Measurements from ENCODE around the gene AHCYL2. TPM values are rescaled to one million over a fixed set of nuclear protein-coding genes. Genes with fewer than 3 reads are reported as not detected.
"Not testable (repeated sequence)": the region's sequence is repeated elsewhere in the genome, so short reads cannot be mapped to it uniquely, and the experiment has no call there.

The AHCYL2 gene
- polyA plus RNA-seq, 1 donor from 2014 or later = 5.5 TPM

DNA sequence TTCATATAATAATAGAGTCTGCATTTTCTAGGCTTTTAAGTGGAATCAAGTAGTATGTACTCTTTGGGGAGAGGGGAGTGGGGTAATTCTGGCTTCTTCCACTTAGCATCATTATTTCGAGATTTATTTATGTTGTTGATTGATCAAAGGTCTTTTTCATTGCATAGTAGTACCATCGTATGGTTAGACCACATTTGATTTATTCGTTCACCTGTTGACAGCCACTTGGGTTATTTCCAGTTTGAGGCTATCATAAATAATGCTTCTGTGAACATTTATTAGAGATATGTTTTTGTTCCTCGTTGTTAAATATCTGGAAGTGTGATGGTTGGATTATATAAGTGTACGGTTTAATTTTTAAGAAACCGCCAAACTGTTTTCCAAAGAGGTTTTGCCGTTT is 52.8 kb downstream of the AHCYL2 start:
- Mint-ChIP-seq H3K36me3 (peaks cover 12% of the 10 kb centered on the region), H3K27ac (no peak overlapping the region), H3K27me3 (no peaks in the 10 kb centered on the region), H3K9me3 (no peaks in the 10 kb centered on the region), H3K4me1 (peaks cover 0 to 2% (median 2%) of the 10 kb centered on the region in 3 donors), H3K4me3 (no peak overlapping the region)

DNA sequence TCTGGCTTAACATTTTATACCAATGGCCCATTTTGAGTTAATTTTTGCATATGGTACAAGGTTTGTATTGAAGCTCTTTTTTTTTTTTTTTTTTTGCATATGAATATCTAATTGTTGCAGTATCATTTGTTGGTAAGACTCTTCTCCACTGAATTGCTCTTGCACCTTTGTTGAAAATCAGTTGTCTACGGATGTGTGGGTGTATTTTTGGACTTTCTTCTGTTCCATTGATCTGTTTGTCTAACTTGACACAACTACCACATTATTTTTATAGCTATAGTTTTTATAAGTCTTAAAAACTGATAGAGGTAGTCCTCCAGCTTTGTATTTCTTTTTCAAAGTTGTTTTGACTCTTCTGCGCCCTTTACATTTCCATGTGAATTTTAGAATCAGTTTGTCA is 53.9 kb downstream of the AHCYL2 start:
- H3K27me3 Mint-ChIP-seq = no peaks in the 10 kb centered on the region
- no peaks in the 10 kb centered on the region for H3K9me3 Mint-ChIP-seq
- H3K4me1 Mint-ChIP-seq = peaks cover 0 to 4% (median 2%) of the 10 kb centered on the region in 3 donors
- H3K27ac Mint-ChIP-seq = no peak overlapping the region
- no peak overlapping the region for H3K4me3 Mint-ChIP-seq
- H3K36me3 Mint-ChIP-seq = peaks cover 17% of the 10 kb centered on the region

DNA sequence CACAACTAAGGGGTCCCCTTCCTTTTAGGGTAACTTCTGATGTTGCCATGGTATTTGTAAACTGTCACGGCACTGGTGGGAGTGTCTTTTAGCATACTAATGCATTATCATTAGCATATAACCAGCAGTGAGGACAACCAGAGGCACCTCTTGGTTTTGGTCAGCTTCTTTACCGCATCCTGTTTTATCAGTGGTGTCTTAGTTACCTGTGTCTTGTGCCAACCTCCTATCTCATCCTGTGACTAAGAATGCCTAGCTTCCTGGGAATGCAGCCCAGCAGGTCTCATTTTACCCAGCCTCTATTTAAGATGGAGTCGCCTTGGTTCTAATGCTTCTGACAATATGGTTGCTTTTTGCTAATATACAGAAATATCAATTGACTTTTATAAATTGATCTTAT is 54.9 kb downstream of the AHCYL2 start:
- no peaks in the 10 kb centered on the region for H3K9me3 Mint-ChIP-seq
- H3K27me3 Mint-ChIP-seq = no peaks in the 10 kb centered on the region
- H3K4me3 Mint-ChIP-seq = no peak overlapping the region
- no peak overlapping the region for H3K27ac Mint-ChIP-seq
- H3K36me3 Mint-ChIP-seq = peaks cover 9% of the 10 kb centered on the region
- H3K4me1 Mint-ChIP-seq = peaks cover 0 to 4% (median 2%) of the 10 kb centered on the region in 3 donors

DNA sequence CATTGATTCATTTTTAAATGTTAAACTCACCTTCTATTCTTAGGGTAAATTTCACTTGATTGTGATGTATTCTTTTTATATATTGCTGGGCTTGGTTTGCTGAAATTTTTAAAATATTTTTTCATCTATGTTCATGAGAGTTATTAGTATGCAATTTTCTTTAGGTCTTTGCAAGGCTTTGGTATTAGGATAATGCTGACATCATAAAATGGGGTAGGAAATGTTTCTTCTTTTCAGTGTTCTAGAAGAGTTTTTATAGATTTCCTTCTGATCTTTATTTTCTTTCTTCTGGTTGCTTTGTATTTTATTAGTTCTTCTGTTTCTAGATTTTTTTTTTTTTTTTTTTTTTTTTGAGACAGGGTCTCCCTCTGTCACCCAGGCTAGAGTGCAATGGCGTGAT is 56.3 kb downstream of the AHCYL2 start:
- no peak overlapping the region for H3K4me3 Mint-ChIP-seq
- peak overlapping the region in 1 of 3 donors; percentile 13 for H3K27ac Mint-ChIP-seq
- H3K9me3 Mint-ChIP-seq = no peaks in the 10 kb centered on the region
- peaks cover 0 to 4% (median 2%) of the 10 kb centered on the region in 3 donors for H3K4me1 Mint-ChIP-seq
- H3K27me3 Mint-ChIP-seq = no peaks in the 10 kb centered on the region
- H3K36me3 Mint-ChIP-seq = peaks cover 9% of the 10 kb centered on the region

DNA sequence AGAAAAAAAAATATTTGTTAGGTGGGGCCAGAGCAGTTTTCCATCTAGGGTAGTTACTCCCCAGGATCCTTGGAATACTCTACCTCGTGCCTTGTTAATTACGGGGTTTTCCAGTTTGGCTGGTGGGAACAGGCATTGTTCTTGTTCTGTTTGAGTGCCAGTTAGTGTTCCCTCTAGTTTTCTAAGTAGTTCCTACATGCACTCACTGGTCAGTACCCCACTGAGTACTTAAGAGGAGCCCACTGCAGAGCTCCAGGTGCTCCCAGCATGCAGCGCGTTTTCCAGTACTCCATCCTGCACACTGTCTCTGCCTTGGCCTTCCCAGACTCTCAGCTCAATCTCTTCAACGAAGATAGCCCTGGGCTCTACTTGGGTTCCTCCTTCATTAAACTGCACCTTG is 58.0 kb downstream of the AHCYL2 start:
- Mint-ChIP-seq H3K27ac (no peak overlapping the region), H3K27me3 (no peaks in the 10 kb centered on the region)

DNA sequence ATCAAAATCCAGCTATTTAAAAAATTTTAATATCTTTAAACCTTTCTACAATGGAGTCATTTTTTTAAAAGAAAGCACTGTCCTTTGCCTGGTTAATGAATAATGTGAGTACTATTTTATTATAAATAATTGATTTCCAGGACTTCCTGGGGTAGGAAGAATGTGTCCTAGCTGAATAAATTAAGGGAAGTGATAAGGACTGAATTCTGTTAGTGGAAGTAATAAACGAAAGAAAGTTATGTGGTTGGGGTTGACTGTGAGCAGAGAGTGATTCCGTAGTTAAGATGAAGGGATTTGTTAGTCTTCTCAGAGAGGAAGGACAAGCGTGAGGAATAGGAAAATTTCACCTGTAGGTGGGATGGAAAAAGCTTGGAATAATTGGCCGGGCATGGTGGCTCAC is 59.1 kb downstream of the AHCYL2 start:
- peaks cover 8% of the 10 kb centered on the region for H3K36me3 Mint-ChIP-seq
- no peak overlapping the region for H3K27ac Mint-ChIP-seq
- no peak overlapping the region for H3K4me3 Mint-ChIP-seq
- H3K9me3 Mint-ChIP-seq = no peaks in the 10 kb centered on the region
- no peaks in the 10 kb centered on the region for H3K27me3 Mint-ChIP-seq
- H3K4me1 Mint-ChIP-seq = peaks cover 0 to 2% (median 2%) of the 10 kb centered on the region in 3 donors

More for the DNA sequence above, 58.0 kb downstream of the AHCYL2 start:
- no peaks in the 10 kb centered on the region for H3K9me3 Mint-ChIP-seq
- H3K36me3 Mint-ChIP-seq = peaks cover 11% of the 10 kb centered on the region
- H3K4me1 Mint-ChIP-seq = peaks cover 0 to 2% (median 2%) of the 10 kb centered on the region in 3 donors
- H3K4me3 Mint-ChIP-seq = no peak overlapping the region

DNA sequence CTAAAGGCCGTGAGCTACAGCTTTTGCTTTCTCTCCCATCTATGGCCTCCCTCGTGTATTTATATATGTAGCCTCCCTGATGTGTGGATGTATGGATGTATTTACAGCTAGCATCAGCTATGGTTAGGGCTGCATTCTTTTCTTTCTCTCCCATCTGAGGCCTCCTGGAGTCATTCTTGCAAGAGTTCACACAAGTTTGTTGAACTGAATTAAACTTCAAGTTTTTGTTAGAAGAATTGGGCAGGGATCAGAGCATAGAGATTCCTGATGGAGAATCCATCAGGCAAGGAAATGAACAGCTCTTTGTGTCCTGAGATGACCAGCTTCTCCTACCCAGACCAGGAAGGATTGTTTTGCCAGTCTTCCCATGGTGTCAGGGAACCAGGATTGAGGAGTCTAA is 60.3 kb downstream of the AHCYL2 start:
- peaks cover 0 to 2% (median 0%) of the 10 kb centered on the region in 3 donors for H3K4me1 Mint-ChIP-seq
- H3K27me3 Mint-ChIP-seq = no peaks in the 10 kb centered on the region
- H3K9me3 Mint-ChIP-seq = no peaks in the 10 kb centered on the region
- no peak overlapping the region for H3K27ac Mint-ChIP-seq
- H3K36me3 Mint-ChIP-seq = peaks cover 8% of the 10 kb centered on the region
- no peak overlapping the region for H3K4me3 Mint-ChIP-seq

GRCh38 chr7:129292861-129293260 is 68.0 kb downstream of the AHCYL2 start:
- Mint-ChIP-seq H3K27ac (no peak overlapping the region), H3K27me3 (no peaks in the 10 kb centered on the region), H3K4me1 (peaks cover 0 to 1% (median 0%) of the 10 kb centered on the region in 3 donors), H3K36me3 (no peaks in the 10 kb centered on the region), H3K9me3 (no peaks in the 10 kb centered on the region), H3K4me3 (no peak overlapping the region)

DNA sequence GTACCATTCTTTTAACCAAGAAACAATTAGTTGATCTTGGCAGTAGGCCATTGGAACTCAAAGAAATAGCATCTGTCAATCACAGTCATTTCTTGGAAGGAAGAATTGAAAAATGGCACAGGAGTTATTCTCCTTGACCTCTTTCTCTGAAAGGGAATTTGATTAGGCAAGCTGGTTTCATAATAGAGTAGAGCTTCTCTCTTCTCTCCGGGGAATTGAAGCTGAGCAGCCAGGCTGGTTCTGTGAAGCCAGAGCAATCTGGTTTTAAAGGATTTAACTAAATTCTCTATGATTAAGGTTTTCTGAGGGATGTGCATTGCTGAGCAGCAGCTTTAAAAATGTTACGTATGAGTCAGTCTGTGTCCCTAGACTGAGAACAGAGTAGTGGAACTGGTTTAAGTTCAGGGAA is 70.2 kb downstream of the AHCYL2 start:
- Mint-ChIP-seq H3K27me3 (no peaks in the 10 kb centered on the region), H3K9me3 (no peaks in the 10 kb centered on the region), H3K4me3 (no peak overlapping the region), H3K36me3 (no peaks in the 10 kb centered on the region), H3K27ac (no peak overlapping the region), H3K4me1 (peaks cover 0 to 1% (median 0%) of the 10 kb centered on the region in 3 donors)

GRCh38 chr7:129298268-129298893 is 73.6 kb downstream of the AHCYL2 start:
- H3K4me3 Mint-ChIP-seq = no peak overlapping the region
- H3K4me1 Mint-ChIP-seq = peaks cover 0 to 4% (median 1%) of the 10 kb centered on the region in 3 donors
- H3K27ac Mint-ChIP-seq = no peak overlapping the region
- no peaks in the 10 kb centered on the region for H3K27me3 Mint-ChIP-seq
- peaks cover 0 to 3% (median 3%) of the 10 kb centered on the region in 3 donors for H3K9me3 Mint-ChIP-seq
- H3K36me3 Mint-ChIP-seq = peaks cover 8% of the 10 kb centered on the region

GRCh38 chr7:129299889-129300288 is 75.1 kb downstream of the AHCYL2 start:
- H3K9me3 Mint-ChIP-seq = peaks cover 4 to 10% (median 5%) of the 10 kb centered on the region in 3 donors
- H3K27me3 Mint-ChIP-seq = no peaks in the 10 kb centered on the region
- H3K36me3 Mint-ChIP-seq = peaks cover 11% of the 10 kb centered on the region
- H3K4me3 Mint-ChIP-seq = no peak overlapping the region
- peaks cover 0 to 4% (median 1%) of the 10 kb centered on the region in 3 donors for H3K4me1 Mint-ChIP-seq
- no peak overlapping the region for H3K27ac Mint-ChIP-seq

GRCh38 chr7:129300299-129300698 is 75.5 kb downstream of the AHCYL2 start:
- H3K4me3 Mint-ChIP-seq, H3K4me1 Mint-ChIP-seq, H3K27ac Mint-ChIP-seq, H3K27me3 Mint-ChIP-seq: not testable (repeated sequence)
- peaks cover 4 to 11% (median 5%) of the 10 kb centered on the region in 3 donors for H3K9me3 Mint-ChIP-seq
- H3K36me3 Mint-ChIP-seq = peaks cover 11% of the 10 kb centered on the region

GRCh38 chr7:129307592-129307991 is 82.8 kb downstream of the AHCYL2 start:
- Mint-ChIP-seq H3K27ac (no peak overlapping the region), H3K9me3 (peaks cover 2 to 8% (median 4%) of the 10 kb centered on the region in 3 donors)

GRCh38 chr7:129308047-129308446 is 83.2 kb downstream of the AHCYL2 start:
- H3K27ac Mint-ChIP-seq = no peak overlapping the region
- H3K4me1 Mint-ChIP-seq = peaks cover 0 to 2% (median 1%) of the 10 kb centered on the region in 3 donors
- H3K27me3 Mint-ChIP-seq = no peaks in the 10 kb centered on the region
- H3K36me3 Mint-ChIP-seq = peaks cover 14% of the 10 kb centered on the region
- H3K9me3 Mint-ChIP-seq = peaks cover 2 to 8% (median 4%) of the 10 kb centered on the region in 3 donors
- H3K4me3 Mint-ChIP-seq = no peak overlapping the region

More at GRCh38 chr7:129307592-129307991, 82.8 kb downstream of the AHCYL2 start:
- peaks cover 14% of the 10 kb centered on the region for H3K36me3 Mint-ChIP-seq
- no peak overlapping the region for H3K4me3 Mint-ChIP-seq
- peaks cover 0 to 2% (median 1%) of the 10 kb centered on the region in 3 donors for H3K4me1 Mint-ChIP-seq
- H3K27me3 Mint-ChIP-seq = no peaks in the 10 kb centered on the region

GRCh38 chr7:129311429-129311828 is 86.6 kb downstream of the AHCYL2 start:
- Mint-ChIP-seq H3K36me3 (peaks cover 11% of the 10 kb centered on the region), H3K27me3 (no peaks in the 10 kb centered on the region), H3K27ac (no peak overlapping the region), H3K4me3 (no peak overlapping the region), H3K9me3 (no peaks in the 10 kb centered on the region), H3K4me1 (peaks cover 0 to 1% (median 0%) of the 10 kb centered on the region in 3 donors)

DNA sequence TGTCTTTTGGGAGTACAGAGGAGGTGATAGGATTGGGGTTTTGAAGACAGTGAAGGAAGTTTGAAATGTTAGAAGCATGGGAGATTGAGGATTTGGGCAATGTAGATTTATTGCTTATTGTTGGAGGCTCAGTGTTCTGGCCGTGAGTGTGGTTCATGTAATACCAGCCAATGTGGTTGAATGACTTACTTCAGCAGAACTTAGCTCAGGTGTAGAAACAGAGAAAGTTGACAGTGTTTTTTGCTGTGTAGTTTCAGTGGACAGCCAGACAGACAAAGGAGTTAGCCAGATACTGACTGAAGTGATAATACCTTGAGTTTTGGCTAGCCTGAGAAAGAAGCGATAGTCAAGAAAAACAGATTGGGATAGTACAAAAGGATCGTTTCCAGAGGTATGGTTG is 88.5 kb downstream of the AHCYL2 start:
- Mint-ChIP-seq H3K27ac (no peak overlapping the region), H3K9me3 (no peaks in the 10 kb centered on the region), H3K36me3 (peaks cover 11% of the 10 kb centered on the region), H3K27me3 (no peaks in the 10 kb centered on the region), H3K4me1 (peaks cover 0 to 1% (median 0%) of the 10 kb centered on the region in 3 donors), H3K4me3 (no peak overlapping the region)
